MM.1S (cell line): Measurements from ENCODE around the gene NETO2.

ENCODE experiments used
- DNase-seq: peaks from one replicate; pipeline ENCODE4 v3.0.0-alpha.2; 2015
- H2AFZ ChIP-seq: fragments of 300-600 bp; sonication (generic); 2 replicates; pipeline ENCODE4 v1.6.0; 2016; ENCODE audit warnings: antibody characterized with exemption, low read length
- H3F3A ChIP-seq: fragments of 300-600 bp; sonication (generic); 2 replicates; pipeline ENCODE4 v1.6.1; 2016; ENCODE audit warnings: mild to moderate bottlenecking, antibody characterized with exemption, low read length, moderate library complexity, mixed read lengths; ENCODE audit not compliant: insufficient read depth
- H3K27ac ChIP-seq: fragments of 300-600 bp; sonication (generic); 2 replicates; pipeline ENCODE4 v1.5.1; 2016; ENCODE audit warnings: mild to moderate bottlenecking, low read length
- H3K27me3 ChIP-seq: fragments of 300-600 bp; sonication (generic); replicated peaks from 2 replicates; pipeline ENCODE4 v1.6.0; 2016; ENCODE audit warnings: low read length; ENCODE audit not compliant: insufficient read depth
- H3K36me3 ChIP-seq: fragments of 300-600 bp; sonication (generic); replicated peaks from 2 replicates; pipeline ENCODE4 v1.6.1; 2016; ENCODE audit warnings: mild to moderate bottlenecking, low read length, mixed read lengths; ENCODE audit not compliant: insufficient read depth
- H3K4me1 ChIP-seq: fragments of 300-600 bp; sonication (generic); 2 replicates; pipeline ENCODE4 v1.6.1; 2016; ENCODE audit warnings: low read length, mixed read lengths
- H3K4me2 ChIP-seq: fragments of 300-600 bp; sonication (generic); 2 replicates; pipeline ENCODE4 v1.6.0; 2016; ENCODE audit warnings: low read depth, low read length
- H3K4me3 ChIP-seq: fragments of 300-600 bp; sonication (generic); 2 replicates; pipeline ENCODE4 v1.5.1; 2016; ENCODE audit warnings: low read length, mixed read lengths
- H3K79me2 ChIP-seq: fragments of 300-600 bp; sonication (generic); 2 replicates; pipeline ENCODE4 v1.6.1; 2016; ENCODE audit warnings: mixed run types, low read length, mixed read lengths
- H3K9ac ChIP-seq: fragments of 300-600 bp; sonication (generic); 2 replicates; pipeline ENCODE4 v1.6.1; 2016; ENCODE audit warnings: low read length, mixed read lengths
- H3K9me2 ChIP-seq: fragments of 300-600 bp; sonication (generic); replicated peaks from 2 replicates; pipeline ENCODE4 v1.6.1; 2016; ENCODE audit warnings: mild to moderate bottlenecking, low read length, mixed read lengths; ENCODE audit not compliant: insufficient read depth
- H3K9me3 ChIP-seq: fragments of 300-600 bp; sonication (generic); replicated peaks from 2 replicates; pipeline ENCODE4 v1.6.1; 2016; ENCODE audit warnings: mild to moderate bottlenecking, low read length, mixed read lengths; ENCODE audit not compliant: insufficient read depth
- H4K20me1 ChIP-seq: fragments of 300-600 bp; sonication (generic); 2 replicates; pipeline ENCODE4 v1.6.1; 2016; ENCODE audit warnings: mild to moderate bottlenecking, low read length, moderate library complexity, mixed read lengths; ENCODE audit not compliant: insufficient read depth
- EZH2 ChIP-seq: fragments of 300-600 bp; sonication (generic); optimal IDR thresholded peaks from 2 replicates; pipeline ENCODE3; 2017; ENCODE audit warnings: low read depth, mild to moderate bottlenecking, antibody characterized with exemption, low read length, mixed read lengths
- EZH2phosphoT487 ChIP-seq: fragments of 300-600 bp; sonication (generic); IDR thresholded peaks from 2 replicates; pipeline ENCODE4 v1.6.1; 2018; ENCODE audit warnings: antibody characterized with exemption, low read length
- TF ChIP-seq, protein P1 (sequence below): fragments of 300-600 bp; sonication (generic); IDR thresholded peaks from 2 replicates; pipeline ENCODE4 v1.5.1; 2016; ENCODE audit warnings: antibody characterized with exemption, low read length, mixed read lengths

The NETO2 gene

DNA sequence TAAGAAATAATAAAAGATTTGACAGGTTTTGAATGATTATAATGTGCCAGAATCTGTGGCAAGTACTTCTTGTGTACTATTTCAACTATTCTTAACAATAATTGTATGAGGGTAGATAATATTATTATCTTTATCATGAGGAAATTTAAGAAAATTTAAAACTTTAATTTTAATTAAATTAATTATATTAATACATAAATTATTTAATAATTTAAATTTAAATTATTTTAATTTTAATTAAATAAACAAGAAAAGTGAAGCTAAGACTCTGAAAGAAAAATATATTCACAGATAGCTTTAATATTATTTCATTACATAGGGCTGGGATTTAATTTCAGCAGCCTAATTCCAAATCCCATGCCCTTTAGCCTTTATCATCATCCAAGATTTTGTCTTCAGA lies 31.4 kb upstream of the NETO2 start:
- Histone ChIP-seq H3F3A (no peaks in the 10 kb centered on the region), H4K20me1 (no peaks in the 10 kb centered on the region), H3K27ac (no peak overlapping the region), H3K4me1 (no peaks in the 10 kb centered on the region), H3K4me2 (no peak overlapping the region), H3K36me3 (no peaks in the 10 kb centered on the region), H3K27me3 (no peaks in the 10 kb centered on the region), H3K9me2 (no peaks in the 10 kb centered on the region), H3K9me3 (no peaks in the 10 kb centered on the region), H2AFZ (no peak overlapping the region), H3K4me3 (no peak overlapping the region), H3K9ac (no peak overlapping the region), H3K79me2 (no peaks in the 10 kb centered on the region)
- TF ChIP-seq EZH2 (no peak), EZH2phosphoT487 (no peak)
- TF ChIP-seq, protein P1, sequence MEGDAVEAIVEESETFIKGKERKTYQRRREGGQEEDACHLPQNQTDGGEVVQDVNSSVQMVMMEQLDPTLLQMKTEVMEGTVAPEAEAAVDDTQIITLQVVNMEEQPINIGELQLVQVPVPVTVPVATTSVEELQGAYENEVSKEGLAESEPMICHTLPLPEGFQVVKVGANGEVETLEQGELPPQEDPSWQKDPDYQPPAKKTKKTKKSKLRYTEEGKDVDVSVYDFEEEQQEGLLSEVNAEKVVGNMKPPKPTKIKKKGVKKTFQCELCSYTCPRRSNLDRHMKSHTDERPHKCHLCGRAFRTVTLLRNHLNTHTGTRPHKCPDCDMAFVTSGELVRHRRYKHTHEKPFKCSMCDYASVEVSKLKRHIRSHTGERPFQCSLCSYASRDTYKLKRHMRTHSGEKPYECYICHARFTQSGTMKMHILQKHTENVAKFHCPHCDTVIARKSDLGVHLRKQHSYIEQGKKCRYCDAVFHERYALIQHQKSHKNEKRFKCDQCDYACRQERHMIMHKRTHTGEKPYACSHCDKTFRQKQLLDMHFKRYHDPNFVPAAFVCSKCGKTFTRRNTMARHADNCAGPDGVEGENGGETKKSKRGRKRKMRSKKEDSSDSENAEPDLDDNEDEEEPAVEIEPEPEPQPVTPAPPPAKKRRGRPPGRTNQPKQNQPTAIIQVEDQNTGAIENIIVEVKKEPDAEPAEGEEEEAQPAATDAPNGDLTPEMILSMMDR: no peak
- no peak for DNase-seq

DNA sequence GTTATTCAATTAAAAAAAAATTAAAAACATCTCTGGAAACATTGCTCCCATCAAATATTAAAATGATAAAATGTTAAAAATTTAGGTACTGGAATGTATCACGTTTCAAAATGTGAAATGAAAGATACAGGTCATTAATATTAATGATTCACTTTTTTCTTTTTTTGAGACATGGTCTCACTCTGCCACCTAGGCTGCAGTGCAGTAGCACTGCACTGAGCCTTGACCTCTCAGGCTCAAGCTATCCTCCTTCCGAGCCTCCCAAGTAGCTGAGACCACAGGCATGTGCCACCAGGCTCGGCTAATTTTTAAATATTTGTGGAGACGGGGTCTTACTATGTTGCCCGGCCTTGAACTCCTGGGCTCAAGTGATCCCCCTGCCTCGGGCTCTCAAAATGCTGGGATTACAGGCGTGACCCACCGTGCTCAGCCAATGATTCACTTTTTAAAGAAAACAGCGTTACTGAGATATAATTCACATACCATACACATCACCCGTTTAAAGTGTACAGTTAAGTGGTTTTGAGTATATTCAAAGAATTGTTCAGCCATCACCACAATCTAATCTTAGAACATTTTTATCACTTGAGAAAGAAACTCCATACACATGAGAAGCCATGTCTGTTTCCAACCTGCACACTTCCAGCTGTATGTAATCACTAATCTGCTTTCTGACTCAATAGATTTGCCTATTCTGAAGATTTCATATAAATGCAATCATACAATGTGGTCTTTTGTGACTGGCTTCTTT lies 19.1 kb upstream of the NETO2 start:
- Histone ChIP-seq H3K27me3 (no peaks in the 10 kb centered on the region), H3K9me3 (no peaks in the 10 kb centered on the region), H3K79me2 (no peaks in the 10 kb centered on the region), H2AFZ (no peak overlapping the region), H4K20me1 (no peaks in the 10 kb centered on the region), H3K9ac (no peak overlapping the region), H3K4me1 (no peaks in the 10 kb centered on the region), H3F3A (no peaks in the 10 kb centered on the region), H3K36me3 (no peaks in the 10 kb centered on the region), H3K4me2 (no peak overlapping the region), H3K27ac (no peak overlapping the region), H3K4me3 (no peak overlapping the region), H3K9me2 (no peaks in the 10 kb centered on the region)
- TF ChIP-seq EZH2phosphoT487: no peak
- TF ChIP-seq EZH2: no peak
- TF ChIP-seq, protein P1: no peak
- no peak for DNase-seq

DNA sequence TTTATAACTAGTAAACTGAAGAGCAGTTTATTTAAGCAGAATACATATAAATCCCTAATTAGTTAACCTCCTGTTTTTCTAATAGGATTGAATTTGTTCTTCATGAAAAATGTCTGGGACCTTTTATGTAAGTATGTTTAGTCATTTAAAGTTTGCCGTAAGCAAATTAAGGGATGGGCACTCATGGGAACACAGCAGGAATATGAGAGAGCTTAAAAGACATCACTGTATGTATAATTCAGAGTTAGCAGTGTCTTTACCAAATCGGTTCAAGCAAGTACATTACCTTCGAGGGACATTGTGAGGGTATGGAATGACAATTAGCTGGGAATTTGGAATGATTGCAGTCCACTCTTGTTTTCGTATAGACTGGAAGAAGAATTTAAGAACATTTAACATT lies 17.7 kb upstream of the NETO2 start:
- Histone ChIP-seq H3K4me1 (no peaks in the 10 kb centered on the region), H3K27me3 (no peaks in the 10 kb centered on the region), H3K4me3 (no peak overlapping the region), H3K36me3 (no peaks in the 10 kb centered on the region), H2AFZ (no peak overlapping the region), H3K9me3 (no peaks in the 10 kb centered on the region), H3K9ac (no peak overlapping the region), H4K20me1 (no peaks in the 10 kb centered on the region), H3K4me2 (no peak overlapping the region), H3F3A (no peaks in the 10 kb centered on the region), H3K9me2 (no peaks in the 10 kb centered on the region), H3K79me2 (no peaks in the 10 kb centered on the region), H3K27ac (no peak overlapping the region)
- DNase-seq: no peak
- no peak for TF ChIP-seq EZH2
- TF ChIP-seq EZH2phosphoT487: no peak
- TF ChIP-seq, protein P1: no peak
